NCI-H1436 (cell line): ENCODE data around the gene LYZL1.
"Not testable (repeated sequence)": the region's sequence is repeated elsewhere in the genome, so short reads cannot be mapped to it uniquely, and the experiment has no call there.

ENCODE experiments used
- DNase-seq: peaks from one replicate; lab custom pipeline; 2025; lab: John Stamatoyannopoulos, UW

Gene LYZL1

DNA sequence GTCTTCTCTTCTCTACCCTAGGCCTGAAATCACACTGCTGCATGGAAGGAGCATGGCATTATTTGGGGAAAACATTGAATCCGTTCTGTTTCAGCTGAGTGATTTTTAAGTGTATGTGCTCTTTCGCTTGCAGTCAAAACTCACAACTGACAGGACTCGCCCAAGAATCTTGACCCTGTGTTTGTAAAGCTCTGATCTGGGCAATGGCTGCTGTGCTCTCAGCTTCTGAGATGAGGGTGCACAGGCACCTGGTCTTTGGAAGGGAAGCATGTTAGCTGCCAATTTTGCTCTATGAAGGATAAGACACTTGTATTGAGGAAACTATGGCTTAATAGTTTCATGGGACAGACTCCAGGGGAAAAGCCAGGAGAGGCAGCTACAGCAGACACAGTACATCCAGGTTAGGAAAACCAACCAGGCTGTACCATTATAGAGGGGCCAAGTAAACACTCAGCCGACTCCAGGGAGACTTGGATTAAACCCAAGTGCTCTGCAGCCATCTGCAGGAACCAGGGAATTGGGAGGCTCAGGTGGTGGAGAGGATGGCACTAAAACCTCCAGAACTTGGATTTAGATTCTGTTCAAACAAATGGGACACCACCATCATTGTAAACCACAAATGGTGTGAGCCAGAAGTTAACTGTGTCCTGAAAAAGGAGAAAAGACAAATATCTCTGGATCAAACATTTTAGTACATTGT lies 43.3 kb downstream of the LYZL1 start:
- no peak for DNase-seq

DNA sequence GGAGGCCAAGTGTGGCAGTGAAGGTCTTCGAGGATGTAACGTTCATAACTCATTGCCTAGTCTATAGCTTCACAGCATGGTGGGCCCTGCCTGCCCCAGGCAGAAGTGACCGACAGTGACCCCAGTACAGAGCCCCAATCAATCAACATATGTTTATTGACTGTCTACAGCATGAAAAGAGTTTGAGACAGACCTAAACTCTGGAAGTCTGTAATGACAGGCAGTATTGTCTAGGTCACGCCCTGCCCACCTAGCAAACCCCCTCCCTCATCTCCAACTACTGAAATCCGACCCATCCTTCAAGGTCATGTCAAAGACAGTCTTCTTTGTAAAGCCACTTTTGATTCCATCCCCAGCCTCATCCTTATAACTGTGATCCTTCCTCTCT lies 43.9 kb downstream of the LYZL1 start:
- no peak for DNase-seq

DNA sequence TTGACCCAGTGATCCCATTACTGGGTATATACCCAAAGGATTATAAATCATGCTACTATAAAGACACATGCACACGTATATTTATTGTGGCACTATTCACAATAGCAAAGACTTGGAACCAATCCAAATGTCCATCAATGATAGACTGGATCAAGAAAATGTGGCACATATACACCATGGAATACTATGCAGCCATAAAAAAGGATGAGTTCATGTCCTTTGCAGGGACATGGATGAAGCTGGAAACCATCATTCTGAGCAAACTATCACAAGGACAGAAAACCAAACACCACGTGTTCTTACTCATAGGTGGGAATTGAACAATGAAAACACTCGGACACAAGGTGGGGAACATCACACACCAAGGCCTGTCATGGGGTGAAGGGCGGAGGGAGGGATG lies 48.7 kb downstream of the LYZL1 start:
- not testable (repeated sequence) for DNase-seq

DNA sequence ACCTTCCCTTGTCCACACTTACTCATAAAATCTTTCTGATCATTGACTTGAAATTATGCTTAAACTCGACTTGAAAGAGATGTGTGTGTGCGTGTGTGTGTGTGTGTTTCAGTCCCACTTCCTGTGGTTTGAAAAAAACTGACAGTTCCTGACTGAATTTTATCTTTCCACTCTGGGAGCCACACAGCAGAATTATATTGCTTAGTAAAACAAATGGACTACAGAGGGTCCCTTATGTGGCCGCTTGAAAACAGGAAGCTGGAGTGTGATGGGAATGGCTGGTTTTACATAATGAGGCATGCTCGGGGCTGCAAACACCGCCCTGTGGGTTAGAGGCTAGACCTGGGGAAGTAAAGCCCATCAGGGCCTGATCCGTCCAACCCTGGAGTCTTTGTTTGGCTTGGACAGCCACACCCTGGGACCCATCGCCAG lies 54.8 kb downstream of the LYZL1 start:
- DNase-seq: no peak

DNA sequence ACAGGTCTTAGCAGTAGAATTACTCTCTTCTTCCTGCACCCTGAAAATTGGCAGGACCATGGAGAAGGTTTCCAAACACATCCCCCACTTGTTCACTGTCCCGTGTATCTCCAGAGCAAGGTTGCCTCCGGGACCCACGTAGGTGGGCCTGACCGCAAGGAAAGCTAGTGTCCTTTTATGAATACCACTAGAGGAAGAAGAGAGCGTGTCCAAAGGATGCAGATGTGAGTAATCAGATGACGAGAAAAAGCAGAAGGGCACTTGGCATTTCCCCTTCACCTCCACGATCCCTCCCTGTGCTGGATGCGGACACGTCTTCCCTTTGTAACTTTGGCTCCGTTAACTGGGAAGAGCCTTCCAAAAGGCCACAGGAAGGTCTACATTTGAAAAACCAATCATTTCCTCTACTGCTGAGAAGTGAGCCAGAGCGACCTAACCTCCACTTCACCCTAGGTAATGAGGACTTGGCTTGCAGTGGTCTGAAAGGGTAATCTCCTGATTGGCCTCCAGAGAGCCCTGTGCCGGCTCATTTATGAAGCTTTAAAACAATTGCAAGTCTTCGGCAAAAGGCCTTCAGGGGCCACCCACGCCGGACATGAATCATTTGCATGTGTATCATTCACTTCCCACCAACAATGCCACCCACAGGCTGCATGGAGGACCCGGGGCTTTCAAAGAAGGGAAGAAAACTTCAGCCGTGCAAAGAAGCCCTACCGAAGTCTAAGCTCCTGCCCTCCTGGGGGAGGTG lies 55.4 kb downstream of the LYZL1 start:
- no peak for DNase-seq

DNA sequence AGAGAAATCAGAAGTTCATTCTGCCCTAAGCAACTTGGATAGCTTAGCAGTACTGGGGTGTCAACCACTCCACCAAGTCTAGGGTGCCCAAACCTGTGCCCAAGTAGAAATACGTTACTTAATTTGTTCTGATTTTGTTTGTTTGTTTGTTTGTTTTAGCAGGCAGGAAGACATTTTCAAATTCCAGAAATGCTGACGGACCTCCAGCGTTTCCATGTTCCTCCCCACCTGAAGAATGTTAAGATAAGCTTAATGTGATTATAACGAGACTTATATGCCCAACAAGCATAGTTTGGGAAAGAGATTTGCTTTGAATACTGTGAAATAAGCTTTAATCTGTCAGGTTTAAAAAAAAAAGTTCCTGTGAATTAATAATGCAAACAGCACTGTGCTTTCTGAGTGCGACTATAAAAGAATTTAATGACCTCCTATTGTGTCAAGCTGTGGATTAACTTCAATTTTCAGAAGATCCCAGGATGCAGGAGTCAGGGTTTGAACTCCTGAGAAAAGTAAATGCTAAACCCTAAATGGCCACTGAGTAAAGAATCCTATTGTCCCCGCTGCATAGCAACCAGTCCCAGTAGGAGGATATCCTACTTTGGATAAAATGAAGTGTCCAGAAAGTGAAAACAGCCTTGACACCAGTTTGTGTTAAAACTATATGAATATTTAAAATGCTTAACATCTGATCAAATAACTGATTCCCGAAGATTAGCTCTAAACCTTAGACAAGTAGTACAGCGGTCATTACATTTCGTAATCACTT lies 56.5 kb downstream of the LYZL1 start:
- no peak for DNase-seq

DNA sequence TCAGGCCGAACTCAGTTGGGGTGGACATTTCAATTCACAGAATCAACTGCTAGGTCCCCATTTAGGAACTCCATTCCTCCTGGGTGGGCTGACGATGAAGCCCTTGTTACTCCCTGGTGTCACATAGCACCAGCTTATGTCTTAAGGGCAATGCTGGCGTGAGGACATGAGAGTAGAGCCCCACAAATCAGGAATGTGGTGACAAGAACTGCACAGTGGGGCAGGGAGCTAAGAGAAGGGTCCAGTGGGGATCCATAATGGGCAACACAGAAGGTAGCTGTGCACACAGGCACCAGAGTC lies 57.0 kb downstream of the LYZL1 start:
- DNase-seq: no peak

DNA sequence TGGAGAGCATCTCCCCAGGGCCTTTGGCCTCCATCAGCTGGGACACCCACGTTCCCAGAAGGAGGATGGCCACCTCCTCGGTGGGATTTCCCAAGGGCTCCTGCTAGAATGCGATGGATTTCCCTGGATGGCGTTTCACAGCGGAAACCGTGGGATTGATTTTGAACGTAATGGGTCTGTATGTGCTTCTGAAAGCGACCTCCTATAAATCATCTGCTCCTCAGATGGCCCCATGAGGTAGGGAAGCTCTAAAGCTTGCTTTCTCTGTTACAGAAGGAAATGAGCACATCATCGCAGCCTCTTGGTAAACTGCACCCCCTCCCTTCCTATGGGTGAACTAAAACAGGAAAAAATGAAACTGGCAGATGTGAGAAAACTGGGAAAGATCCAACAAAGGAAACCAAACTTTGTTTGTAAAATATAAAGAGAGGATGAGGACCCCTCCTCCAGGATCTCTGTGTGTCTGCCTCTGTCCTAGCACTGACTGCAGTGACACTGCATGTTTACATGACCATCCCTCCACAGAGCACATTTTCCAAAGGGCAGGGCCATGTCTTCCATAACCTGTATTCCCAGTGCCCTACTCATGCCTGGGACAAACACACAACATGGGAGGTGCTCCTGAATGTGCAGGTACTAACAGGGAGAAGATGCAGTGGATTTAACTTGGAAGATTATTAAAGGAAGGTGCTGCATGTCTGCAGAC lies 57.6 kb downstream of the LYZL1 start:
- DNase-seq: no peak

DNA sequence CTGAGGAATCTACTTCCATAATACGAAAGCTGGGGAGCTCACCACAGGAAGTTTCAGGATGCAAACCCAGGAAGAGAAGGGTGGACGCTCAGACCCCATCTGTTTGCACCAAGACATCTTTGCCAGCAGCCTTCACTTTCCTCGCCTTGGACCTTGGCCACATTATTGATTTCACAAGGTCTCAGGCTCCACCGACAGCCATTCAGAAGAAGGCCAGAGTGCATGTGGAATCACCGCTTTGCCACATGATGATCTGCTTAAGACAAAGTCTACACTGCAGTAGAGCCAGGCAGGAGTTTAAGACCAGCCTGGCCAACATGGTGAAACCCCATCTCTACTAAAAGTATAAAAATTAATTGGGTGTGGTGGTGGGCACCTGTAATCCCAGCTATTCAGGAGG lies 60.0 kb downstream of the LYZL1 start:
- no peak for DNase-seq

DNA sequence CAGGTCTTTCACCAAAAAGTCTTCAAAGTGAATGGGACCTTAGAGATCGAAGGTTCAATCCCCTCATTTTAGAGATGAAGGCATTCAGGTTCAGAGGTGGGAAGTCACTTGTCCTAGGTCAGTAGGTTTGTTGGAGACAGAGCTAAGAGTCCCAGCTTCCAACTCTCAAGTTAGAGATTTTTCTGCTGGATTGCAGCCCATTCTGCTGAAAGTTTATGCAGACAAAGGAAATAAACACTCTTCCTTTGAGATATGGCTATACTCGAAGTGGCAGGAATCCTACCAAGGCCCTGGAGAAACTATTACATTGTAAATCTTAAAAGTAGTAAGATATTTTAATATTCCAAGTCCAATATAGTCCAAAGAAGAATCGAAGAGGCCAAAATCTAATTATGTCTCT lies 64.4 kb downstream of the LYZL1 start:
- DNase-seq: no peak

DNA sequence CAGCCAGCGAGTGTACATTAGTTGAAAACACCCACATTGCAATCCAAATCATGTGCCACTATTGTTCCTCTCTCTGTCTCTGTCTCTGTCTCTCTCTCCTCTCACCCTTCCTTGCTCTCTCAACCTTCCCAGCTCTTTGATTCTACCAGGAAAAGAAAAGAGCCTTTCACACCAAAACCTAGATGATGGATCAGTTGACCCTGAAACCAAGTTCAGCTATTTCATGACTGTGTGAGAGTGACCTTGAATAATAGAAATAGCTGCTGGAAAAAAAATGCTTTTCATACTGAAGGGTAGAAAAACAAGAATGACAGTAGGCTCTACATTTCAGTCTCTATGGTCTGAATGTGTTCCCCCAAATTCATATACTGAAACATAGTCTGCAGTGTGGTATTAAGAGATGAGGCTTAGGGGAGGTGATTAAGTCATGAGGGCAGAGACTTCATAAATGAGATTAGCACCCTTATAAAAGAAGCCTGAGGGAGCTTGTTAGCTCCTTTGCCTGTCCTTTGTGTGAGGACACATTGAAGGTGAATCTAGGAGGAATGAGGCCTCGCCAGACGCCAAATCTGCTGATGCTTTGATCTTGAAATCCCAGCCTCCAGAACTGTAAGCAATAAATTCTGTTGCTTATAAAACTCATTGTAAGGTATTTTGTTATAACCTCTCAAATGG lies 65.2 kb downstream of the LYZL1 start:
- DNase-seq: no peak

DNA sequence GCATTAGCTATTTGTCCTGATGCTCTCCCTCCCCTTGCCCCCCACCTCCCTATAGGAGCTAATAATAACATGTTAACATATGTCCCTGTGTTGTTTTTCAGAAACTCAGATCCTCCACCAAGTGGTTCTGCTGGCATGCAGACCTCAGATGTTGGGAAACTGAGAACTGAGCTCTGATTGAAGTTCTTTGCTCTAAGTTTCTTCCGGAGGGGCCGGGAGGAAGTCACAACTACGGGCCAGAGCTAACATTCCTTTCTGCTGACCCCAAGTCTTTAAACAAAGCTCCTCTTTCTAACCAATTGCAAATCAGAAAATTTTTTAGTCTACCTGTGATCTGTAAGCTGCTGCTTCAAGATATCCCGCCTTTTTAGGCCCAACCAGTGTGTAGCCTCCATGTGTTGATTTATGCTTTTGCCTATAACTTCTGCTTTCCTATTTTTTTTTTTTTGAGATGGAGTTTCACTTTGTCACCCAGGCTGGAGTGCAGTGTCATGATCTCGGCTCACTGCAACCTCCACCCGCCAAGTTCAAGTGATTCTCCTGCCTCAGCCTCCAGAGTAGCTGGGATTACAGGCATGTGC lies 66.6 kb downstream of the LYZL1 start:
- no peak for DNase-seq

DNA sequence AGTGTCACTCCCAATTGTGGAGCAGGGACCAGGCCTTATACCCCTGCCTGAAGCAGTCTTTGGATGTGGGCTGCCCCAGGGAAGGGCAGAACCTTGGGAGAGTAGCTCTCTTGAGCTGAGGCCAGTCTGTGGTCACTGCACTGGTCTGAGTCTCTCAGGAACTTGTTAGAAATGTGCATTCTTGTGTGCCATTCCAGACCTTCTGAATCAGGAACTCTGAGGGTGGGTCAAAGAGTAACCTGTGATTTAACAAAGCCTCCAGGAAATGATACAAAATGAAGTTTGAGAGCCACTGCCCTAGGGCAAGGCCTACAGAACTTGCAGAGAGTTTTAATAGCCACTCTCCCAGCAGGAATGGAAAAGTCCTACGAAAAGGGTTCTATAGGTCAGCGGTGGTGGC lies 68.1 kb downstream of the LYZL1 start:
- DNase-seq: no peak

DNA sequence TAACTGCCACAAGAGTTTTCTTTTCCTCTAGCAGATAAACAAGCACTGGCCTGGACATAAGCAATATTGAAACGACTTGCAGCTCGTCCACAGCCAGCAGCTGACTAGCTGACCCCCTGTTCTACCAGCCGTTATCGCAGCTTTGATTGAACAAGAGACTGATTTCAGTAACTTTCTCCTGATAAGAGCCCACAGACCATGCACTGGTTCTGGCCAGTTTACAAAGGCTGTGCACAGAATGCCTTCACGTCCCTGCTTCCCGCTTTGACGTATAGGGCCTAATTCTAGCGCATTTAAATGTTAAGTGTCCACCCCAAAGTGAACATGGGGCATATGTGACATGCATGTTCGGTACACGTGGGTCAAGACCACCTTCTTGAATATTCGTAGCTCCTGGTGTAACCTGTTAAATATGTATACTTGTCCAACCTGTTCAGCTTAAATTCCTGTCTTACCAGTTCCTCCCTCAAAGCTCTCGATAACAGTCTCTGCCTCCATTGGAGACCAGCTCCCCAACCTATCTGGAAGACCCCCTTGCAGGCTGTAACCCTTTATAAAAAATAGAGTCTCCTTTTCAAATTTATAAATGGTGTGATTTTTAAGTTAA lies 69.2 kb downstream of the LYZL1 start:
- no peak for DNase-seq

DNA sequence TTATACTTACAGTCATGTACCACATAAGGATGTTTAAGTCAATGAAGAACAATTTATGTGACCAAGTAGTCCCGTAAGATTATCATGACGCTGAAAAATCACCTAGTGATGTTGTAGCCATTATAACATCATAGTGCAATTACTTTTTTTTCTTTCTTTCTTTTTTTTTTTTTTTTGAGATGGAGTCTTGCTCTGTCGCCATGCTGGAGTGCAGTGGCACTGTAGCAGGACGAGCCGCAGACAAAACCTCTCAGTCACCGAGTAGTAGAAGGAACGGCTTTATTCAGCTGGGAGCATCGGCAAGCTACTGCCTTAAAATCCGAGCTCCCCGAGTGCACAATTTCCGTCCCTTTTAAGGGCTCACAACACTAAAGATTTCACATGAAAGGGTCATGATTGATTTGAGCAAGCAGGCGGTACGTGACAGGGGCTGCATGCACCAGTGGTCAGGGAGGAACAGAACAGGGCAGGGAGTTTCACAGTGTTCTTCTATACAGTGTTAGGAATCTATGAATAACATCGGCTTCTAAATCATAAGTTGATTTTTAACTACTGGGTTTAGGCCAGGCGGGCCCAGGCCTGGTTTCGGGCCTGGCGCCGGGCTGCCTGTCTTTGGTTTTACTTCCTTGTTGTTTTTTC lies 71.5 kb downstream of the LYZL1 start:
- not testable (repeated sequence) for DNase-seq
